ENCODE measurements around the gene DHCR24. TPM values are rescaled to one million over a fixed set of nuclear protein-coding genes. Genes with fewer than 3 reads are reported as not detected.

Gene DHCR24
- total and polyA plus RNA-seq, 2 of the 13 experiments (the other 11 are each of a cell fraction or from before 2014, with no cell fraction given): 374 to 448 TPM

DNA sequence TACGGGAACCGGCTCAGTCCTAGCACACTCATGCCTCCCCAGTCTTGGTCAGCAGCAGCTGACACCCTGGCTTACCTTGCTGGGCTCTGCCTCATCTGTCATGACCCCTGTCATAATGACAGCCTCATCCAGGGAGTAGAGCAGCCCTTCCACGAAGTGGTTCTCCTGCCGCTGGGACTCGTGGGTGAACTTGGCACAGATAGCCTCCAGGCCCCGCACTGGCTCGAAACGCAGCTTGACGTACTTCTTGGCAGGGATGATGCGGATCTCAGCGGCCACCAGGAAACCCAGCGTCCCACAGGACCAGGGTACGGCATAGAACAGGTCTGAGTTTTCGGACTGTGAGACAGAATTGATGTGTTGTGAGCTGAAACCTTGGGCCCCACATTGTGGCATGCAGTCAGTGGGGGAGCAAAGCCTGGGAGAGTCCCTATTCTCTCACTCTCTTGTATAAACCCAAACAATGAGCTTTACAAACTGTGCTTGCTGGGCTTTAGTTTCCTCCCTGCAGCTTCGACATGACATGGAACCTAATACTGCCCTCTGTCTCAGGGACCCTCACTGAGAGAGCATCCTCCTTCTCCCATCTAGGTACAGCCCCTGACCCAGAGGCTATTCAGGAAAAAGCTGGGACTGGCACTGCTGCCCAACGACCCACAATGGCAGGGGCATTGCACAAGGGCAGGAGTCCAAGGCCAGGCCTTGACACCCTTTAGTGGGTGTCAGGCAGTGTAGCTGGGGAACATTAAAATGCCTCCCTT is 15.5 kb downstream of the DHCR24 start (continued):
- TF ChIP-seq, protein P1, sequence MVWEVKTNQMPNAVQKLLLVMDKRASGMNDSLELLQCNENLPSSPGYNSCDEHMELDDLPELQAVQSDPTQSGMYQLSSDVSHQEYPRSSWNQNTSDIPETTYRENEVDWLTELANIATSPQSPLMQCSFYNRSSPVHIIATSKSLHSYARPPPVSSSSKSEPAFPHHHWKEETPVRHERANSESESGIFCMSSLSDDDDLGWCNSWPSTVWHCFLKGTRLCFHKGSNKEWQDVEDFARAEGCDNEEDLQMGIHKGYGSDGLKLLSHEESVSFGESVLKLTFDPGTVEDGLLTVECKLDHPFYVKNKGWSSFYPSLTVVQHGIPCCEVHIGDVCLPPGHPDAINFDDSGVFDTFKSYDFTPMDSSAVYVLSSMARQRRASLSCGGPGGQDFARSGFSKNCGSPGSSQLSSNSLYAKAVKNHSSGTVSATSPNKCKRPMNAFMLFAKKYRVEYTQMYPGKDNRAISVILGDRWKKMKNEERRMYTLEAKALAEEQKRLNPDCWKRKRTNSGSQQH (CRISPR knock-in tag; IDR thresholded peaks at IDR 0.05; ENCODE audit: low read depth): no peak
- TF ChIP-seq ELF1 (CRISPR knock-in tag; IDR thresholded peaks at IDR 0.05) (0 out of 2 replicates have a peak, but pooled peaks have one; percentile 10), ZC3H13 (CRISPR knock-in tag; IDR thresholded peaks at IDR 0.05) (no peak), ZZZ3 (CRISPR knock-in tag; IDR thresholded peaks at IDR 0.05; ENCODE audit: borderline replicate concordance) (no peak)
- TF ChIP-seq, protein P2, sequence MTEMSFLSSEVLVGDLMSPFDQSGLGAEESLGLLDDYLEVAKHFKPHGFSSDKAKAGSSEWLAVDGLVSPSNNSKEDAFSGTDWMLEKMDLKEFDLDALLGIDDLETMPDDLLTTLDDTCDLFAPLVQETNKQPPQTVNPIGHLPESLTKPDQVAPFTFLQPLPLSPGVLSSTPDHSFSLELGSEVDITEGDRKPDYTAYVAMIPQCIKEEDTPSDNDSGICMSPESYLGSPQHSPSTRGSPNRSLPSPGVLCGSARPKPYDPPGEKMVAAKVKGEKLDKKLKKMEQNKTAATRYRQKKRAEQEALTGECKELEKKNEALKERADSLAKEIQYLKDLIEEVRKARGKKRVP (CRISPR knock-in tag; IDR thresholded peaks at IDR 0.05): no peak
- TF ChIP-seq, protein P3, sequence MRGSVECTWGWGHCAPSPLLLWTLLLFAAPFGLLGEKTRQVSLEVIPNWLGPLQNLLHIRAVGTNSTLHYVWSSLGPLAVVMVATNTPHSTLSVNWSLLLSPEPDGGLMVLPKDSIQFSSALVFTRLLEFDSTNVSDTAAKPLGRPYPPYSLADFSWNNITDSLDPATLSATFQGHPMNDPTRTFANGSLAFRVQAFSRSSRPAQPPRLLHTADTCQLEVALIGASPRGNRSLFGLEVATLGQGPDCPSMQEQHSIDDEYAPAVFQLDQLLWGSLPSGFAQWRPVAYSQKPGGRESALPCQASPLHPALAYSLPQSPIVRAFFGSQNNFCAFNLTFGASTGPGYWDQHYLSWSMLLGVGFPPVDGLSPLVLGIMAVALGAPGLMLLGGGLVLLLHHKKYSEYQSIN (CRISPR knock-in tag; IDR thresholded peaks at IDR 0.05; ENCODE audit: borderline replicate concordance): no peak
- TF ChIP-seq, protein P4, sequence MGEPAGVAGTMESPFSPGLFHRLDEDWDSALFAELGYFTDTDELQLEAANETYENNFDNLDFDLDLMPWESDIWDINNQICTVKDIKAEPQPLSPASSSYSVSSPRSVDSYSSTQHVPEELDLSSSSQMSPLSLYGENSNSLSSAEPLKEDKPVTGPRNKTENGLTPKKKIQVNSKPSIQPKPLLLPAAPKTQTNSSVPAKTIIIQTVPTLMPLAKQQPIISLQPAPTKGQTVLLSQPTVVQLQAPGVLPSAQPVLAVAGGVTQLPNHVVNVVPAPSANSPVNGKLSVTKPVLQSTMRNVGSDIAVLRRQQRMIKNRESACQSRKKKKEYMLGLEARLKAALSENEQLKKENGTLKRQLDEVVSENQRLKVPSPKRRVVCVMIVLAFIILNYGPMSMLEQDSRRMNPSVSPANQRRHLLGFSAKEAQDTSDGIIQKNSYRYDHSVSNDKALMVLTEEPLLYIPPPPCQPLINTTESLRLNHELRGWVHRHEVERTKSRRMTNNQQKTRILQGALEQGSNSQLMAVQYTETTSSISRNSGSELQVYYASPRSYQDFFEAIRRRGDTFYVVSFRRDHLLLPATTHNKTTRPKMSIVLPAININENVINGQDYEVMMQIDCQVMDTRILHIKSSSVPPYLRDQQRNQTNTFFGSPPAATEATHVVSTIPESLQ (CRISPR knock-in tag; conservative IDR thresholded peaks at IDR 0.05): no peak
- TF ChIP-seq, protein P5, sequence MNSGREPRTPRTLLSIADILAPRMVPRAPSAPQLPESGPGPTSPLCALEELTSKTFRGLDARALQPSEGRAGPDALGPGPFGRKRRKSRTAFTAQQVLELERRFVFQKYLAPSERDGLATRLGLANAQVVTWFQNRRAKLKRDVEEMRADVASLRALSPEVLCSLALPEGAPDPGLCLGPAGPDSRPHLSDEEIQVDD (CRISPR knock-in tag; IDR thresholded peaks at IDR 0.05; ENCODE audit: borderline replicate concordance): no peak
- TF ChIP-seq, protein P6, sequence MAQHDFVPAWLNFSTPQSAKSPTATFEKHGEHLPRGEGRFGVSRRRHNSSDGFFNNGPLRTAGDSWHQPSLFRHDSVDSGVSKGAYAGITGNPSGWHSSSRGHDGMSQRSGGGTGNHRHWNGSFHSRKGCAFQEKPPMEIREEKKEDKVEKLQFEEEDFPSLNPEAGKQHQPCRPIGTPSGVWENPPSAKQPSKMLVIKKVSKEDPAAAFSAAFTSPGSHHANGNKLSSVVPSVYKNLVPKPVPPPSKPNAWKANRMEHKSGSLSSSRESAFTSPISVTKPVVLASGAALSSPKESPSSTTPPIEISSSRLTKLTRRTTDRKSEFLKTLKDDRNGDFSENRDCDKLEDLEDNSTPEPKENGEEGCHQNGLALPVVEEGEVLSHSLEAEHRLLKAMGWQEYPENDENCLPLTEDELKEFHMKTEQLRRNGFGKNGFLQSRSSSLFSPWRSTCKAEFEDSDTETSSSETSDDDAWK (CRISPR knock-in tag; IDR thresholded peaks at IDR 0.05): no peak
- TF ChIP-seq, protein P7, sequence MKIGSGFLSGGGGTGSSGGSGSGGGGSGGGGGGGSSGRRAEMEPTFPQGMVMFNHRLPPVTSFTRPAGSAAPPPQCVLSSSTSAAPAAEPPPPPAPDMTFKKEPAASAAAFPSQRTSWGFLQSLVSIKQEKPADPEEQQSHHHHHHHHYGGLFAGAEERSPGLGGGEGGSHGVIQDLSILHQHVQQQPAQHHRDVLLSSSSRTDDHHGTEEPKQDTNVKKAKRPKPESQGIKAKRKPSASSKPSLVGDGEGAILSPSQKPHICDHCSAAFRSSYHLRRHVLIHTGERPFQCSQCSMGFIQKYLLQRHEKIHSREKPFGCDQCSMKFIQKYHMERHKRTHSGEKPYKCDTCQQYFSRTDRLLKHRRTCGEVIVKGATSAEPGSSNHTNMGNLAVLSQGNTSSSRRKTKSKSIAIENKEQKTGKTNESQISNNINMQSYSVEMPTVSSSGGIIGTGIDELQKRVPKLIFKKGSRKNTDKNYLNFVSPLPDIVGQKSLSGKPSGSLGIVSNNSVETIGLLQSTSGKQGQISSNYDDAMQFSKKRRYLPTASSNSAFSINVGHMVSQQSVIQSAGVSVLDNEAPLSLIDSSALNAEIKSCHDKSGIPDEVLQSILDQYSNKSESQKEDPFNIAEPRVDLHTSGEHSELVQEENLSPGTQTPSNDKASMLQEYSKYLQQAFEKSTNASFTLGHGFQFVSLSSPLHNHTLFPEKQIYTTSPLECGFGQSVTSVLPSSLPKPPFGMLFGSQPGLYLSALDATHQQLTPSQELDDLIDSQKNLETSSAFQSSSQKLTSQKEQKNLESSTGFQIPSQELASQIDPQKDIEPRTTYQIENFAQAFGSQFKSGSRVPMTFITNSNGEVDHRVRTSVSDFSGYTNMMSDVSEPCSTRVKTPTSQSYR (CRISPR knock-in tag; IDR thresholded peaks at IDR 0.05; ENCODE audit: borderline replicate concordance): no peak
- TF ChIP-seq, protein P8, sequence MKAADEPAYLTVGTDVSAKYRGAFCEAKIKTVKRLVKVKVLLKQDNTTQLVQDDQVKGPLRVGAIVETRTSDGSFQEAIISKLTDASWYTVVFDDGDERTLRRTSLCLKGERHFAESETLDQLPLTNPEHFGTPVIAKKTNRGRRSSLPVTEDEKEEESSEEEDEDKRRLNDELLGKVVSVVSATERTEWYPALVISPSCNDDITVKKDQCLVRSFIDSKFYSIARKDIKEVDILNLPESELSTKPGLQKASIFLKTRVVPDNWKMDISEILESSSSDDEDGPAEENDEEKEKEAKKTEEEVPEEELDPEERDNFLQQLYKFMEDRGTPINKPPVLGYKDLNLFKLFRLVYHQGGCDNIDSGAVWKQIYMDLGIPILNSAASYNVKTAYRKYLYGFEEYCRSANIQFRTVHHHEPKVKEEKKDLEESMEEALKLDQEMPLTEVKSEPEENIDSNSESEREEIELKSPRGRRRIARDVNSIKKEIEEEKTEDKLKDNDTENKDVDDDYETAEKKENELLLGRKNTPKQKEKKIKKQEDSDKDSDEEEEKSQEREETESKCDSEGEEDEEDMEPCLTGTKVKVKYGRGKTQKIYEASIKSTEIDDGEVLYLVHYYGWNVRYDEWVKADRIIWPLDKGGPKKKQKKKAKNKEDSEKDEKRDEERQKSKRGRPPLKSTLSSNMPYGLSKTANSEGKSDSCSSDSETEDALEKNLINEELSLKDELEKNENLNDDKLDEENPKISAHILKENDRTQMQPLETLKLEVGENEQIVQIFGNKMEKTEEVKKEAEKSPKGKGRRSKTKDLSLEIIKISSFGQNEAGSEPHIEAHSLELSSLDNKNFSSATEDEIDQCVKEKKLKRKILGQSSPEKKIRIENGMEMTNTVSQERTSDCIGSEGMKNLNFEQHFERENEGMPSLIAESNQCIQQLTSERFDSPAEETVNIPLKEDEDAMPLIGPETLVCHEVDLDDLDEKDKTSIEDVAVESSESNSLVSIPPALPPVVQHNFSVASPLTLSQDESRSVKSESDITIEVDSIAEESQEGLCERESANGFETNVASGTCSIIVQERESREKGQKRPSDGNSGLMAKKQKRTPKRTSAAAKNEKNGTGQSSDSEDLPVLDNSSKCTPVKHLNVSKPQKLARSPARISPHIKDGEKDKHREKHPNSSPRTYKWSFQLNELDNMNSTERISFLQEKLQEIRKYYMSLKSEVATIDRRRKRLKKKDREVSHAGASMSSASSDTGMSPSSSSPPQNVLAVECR (CRISPR knock-in tag; IDR thresholded peaks at IDR 0.05; ENCODE audit: borderline replicate concordance): peak; percentile 14; the same call in 1 of the 2 replicates

Measured in HepG2 (cell line).